ENCODE data around the gene CFH.
"Not testable (repeated sequence)": the region's sequence is repeated elsewhere in the genome, so short reads cannot be mapped to it uniquely, and the experiment has no call there.

CFH gene

GRCh38 chr1:196773713-196774112 lies 121.9 kb downstream of the CFH start:
- no peak for FAIRE-seq

- FAIRE-seq, result no peak
These were observed 122.3 kb downstream of the CFH start for GRCh38 chr1:196774175-196774574.

GRCh38 chr1:196774603-196775002 lies 122.8 kb downstream of the CFH start, which contains the start of gene CFHR3:
CFHR3 (plus strand) TSS chr1:196774840; CDS start chr1:196774887, 47 bp downstream.
- no peak for FAIRE-seq

- no peak for FAIRE-seq
These were observed 125.8 kb downstream of the CFH start for GRCh38 chr1:196777603-196778002.

GRCh38 chr1:196779093-196779492 lies 127.2 kb downstream of the CFH start:
- no peak for FAIRE-seq

- not testable (repeated sequence) for FAIRE-seq
These were observed 139.4 kb downstream of the CFH start for GRCh38 chr1:196791252-196791651.

- FAIRE-seq, result not testable (repeated sequence)
These were observed 142.3 kb downstream of the CFH start for GRCh38 chr1:196794103-196794502.

All from endometrium (tissue), 2 donors.